ENCODE measurements around the gene PPDPF.
A peak's percentile ranks its signal among the peaks of the same experiment; 100 is the strongest.

The PPDPF gene

GRCh38 chr20:63538204-63539091, 17.9 kb downstream of the PPDPF start:
- DNase-seq = peak in 3 of 5 donors; percentile 38 to 45 (median 41)

GRCh38 chr20:63539092-63539430, 18.5 kb downstream of the PPDPF start:
- DNase-seq = no peak

GRCh38 chr20:63539441-63540370, 19.1 kb downstream of the PPDPF start:
- DNase-seq = no peak

GRCh38 chr20:63540417-63541186, 20.0 kb downstream of the PPDPF start:
- DNase-seq = no peak

GRCh38 chr20:63541371-63541770, 20.8 kb downstream of the PPDPF start:
- DNase-seq = no peak

- DNase-seq = no peak
Observed at GRCh38 chr20:63542031-63542559, 21.5 kb downstream of the PPDPF start.

- DNase-seq = no peak
Observed at GRCh38 chr20:63542696-63543095, 22.1 kb downstream of the PPDPF start.

GRCh38 chr20:63543131-63543530, 22.6 kb downstream of the PPDPF start:
- DNase-seq = no peak

- no peak for DNase-seq
Observed at GRCh38 chr20:63543733-63544132, 23.2 kb downstream of the PPDPF start.

GRCh38 chr20:63544241-63544957, 23.8 kb downstream of the PPDPF start:
- DNase-seq = no peak

- DNase-seq = no peak
Observed at GRCh38 chr20:63544958-63545516, 24.5 kb downstream of the PPDPF start.

GRCh38 chr20:63545814-63546213, 25.2 kb downstream of the PPDPF start:
- no peak for DNase-seq

- DNase-seq = no peak
Observed at GRCh38 chr20:63546256-63546955, 25.8 kb downstream of the PPDPF start.

GRCh38 chr20:63546956-63547724, 26.6 kb downstream of the PPDPF start:
- DNase-seq = no peak

- DNase-seq = no peak
Observed at GRCh38 chr20:63547725-63548480, 27.3 kb downstream of the PPDPF start, which contains the start of gene SRMS. SRMS (minus strand) TSS chr20:63547749; CDS start chr20:63547463, 286 bp downstream.

GRCh38 chr20:63548542-63548941, 28.0 kb downstream of the PPDPF start:
- no peak for DNase-seq

- no peak for DNase-seq
Observed at GRCh38 chr20:63549019-63549418, 28.5 kb downstream of the PPDPF start.

- no peak for DNase-seq
Observed at GRCh38 chr20:63549679-63550282, 29.2 kb downstream of the PPDPF start.

- DNase-seq = no peak
Observed at GRCh38 chr20:63551068-63551467, 30.5 kb downstream of the PPDPF start.
